ENCODE measurements around the gene SLC10A1. TPM values are rescaled to one million over a fixed set of nuclear protein-coding genes. Genes with fewer than 3 reads are reported as not detected.

Gene SLC10A1
- total RNA-seq, 1 experiment from 2014 or later, result not detected

- no peak overlapping the region for H3K27ac ChIP-seq (ENCODE audit: insufficient read length, low read depth, low read length)
- H2BK120ac ChIP-seq (ENCODE audit: low read depth, low read length, poor library complexity, severe bottlenecking), result no peak overlapping the region
- Mint-ChIP-seq H3K4me1 (peaks cover 0 to 4% of the 10 kb centered on the region in 2 experiments; a peak in 1 of 4 replicates), H3K36me3 (ENCODE audit: insufficient read depth in 1 of 3, low read depth in 3 of 3) (peaks cover 52 to 88% (median 79%) of the 10 kb centered on the region in 3 experiments), H3K4me3 (no peak overlapping the region), H3K9me3 (no peaks in the 10 kb centered on the region), H3K27me3 (ENCODE audit: low read depth) (no peaks in the 10 kb centered on the region), H3K27ac (no peak overlapping the region)
- no peak overlapping the region for H3K56ac ChIP-seq (ENCODE audit: insufficient read length, low read depth, low read length)
- H2BK15ac ChIP-seq (ENCODE audit: low read depth, low read length), result no peak overlapping the region
- no peaks in the 10 kb centered on the region; the same call in 1 of the 2 replicates for H3K79me2 ChIP-seq (ENCODE audit: insufficient read depth, low read length)
- no peaks in the 10 kb centered on the region for H3K27me3 ChIP-seq (ENCODE audit: insufficient read depth, low read length)
- DNase-seq, result no peak
- no peaks in the 10 kb centered on the region for H3K4me1 ChIP-seq (ENCODE audit: insufficient read depth, low read length)
- H3K4ac ChIP-seq (ENCODE audit: low read depth, low read length), result no peak overlapping the region
- no peak overlapping the region for H2BK5ac ChIP-seq (ENCODE audit: insufficient read length, low read length)
- H3K9me3 ChIP-seq (ENCODE audit: control insufficient read depth, low read depth, low read length), result no peaks in the 10 kb centered on the region
- no peaks in the 10 kb centered on the region for H4K20me1 ChIP-seq (ENCODE audit: control insufficient read depth, insufficient read depth, insufficient read length)
- no peak overlapping the region for H2AK5ac ChIP-seq (ENCODE audit: insufficient read length, low read length)
- no peak overlapping the region for H3K23ac ChIP-seq (ENCODE audit: insufficient read length, low read depth, low read length)
- no peaks in the 10 kb centered on the region for H3K23me2 ChIP-seq (ENCODE audit: insufficient read length, low read depth, low read length, poor library complexity, severe bottlenecking)
- H3K9ac ChIP-seq (ENCODE audit: extremely low read depth, insufficient read length, low read length), result no peak overlapping the region
- no peak overlapping the region for H2BK12ac ChIP-seq (ENCODE audit: insufficient read length, low read depth, low read length)
- no peak overlapping the region for H4K91ac ChIP-seq (ENCODE audit: insufficient read length, low read depth, low read length)
- no peak overlapping the region for H2BK20ac ChIP-seq (ENCODE audit: low read depth, low read length, poor library complexity, severe bottlenecking)
- no peak overlapping the region for H4K8ac ChIP-seq (replicated peaks; ENCODE audit: insufficient read length, low read depth, low read length)
- no CpG with 5 or more reads among the region's 3 CpGs for WGBS (ENCODE audit: extremely low coverage, insufficient read length, low lambda C conversion rate)
- H3K4me2 ChIP-seq (ENCODE audit: insufficient read depth, insufficient read length, low read length), result no peak overlapping the region
- H2AFZ ChIP-seq (ENCODE audit: low read length), result no peak overlapping the region
- TF ChIP-seq CTCF (conservative IDR thresholded peaks at IDR 0.05), result no peak
- no peak overlapping the region for H4K5ac ChIP-seq (ENCODE audit: insufficient read length, low read depth, low read length)
- no peak overlapping the region for H3K14ac ChIP-seq (ENCODE audit: insufficient read depth, low read length)
- H3K79me1 ChIP-seq (ENCODE audit: insufficient read depth, low read depth, low read length, poor library complexity, severe bottlenecking), result peaks cover 3% of the 10 kb centered on the region
- no peak overlapping the region for H3T11ph ChIP-seq (ENCODE audit: low read length)
- H3K18ac ChIP-seq (ENCODE audit: insufficient read length, low read depth, low read length), result no peak overlapping the region
Observed at GRCh38 chr14:69775012-69775411, 22.0 kb downstream of the SLC10A1 start.

Measured in H9 (cell line).